Dermis blood vessel endothelial cell (primary cell): ENCODE data around the gene TMC6. TPM values are rescaled to one million over a fixed set of nuclear protein-coding genes. Genes with fewer than 3 reads are reported as not detected.
"Not testable (repeated sequence)": the region's sequence is repeated elsewhere in the genome, so short reads cannot be mapped to it uniquely, and the experiment has no call there.

Experiments used
- DNase-seq: peaks from one replicate; pipeline ENCODE4 v3.0.0; 2010
- total RNA-seq: library from RNA; depleted of rRNA; stranded (reverse); fragments of >200 nt; gene quantifications from 2 replicates; pipeline ENCODE4 v1.2.3, GENCODE V29; 2014

The TMC6 gene
- total RNA-seq, 1 donor from 2014 or later, result 69.6 TPM

DNA sequence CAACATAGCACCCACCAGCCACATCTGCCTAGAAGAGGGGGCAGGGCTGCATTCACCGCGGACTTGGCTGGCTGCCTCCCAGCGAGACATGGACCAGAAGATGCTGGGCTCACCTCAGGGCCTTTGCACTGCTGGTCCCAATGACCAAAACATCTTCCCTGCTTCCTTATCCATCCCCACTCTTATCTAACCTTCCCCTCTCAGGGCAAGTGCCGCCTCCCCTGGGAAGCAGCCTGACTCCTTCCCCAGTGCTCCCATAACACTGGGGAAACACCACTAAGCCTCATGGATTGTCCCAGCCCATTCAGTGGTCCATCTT lies 5.7 kb downstream of the TMC6 start:
- no peak for DNase-seq

GRCh38 chr17:78122216-78122930 lies 6.2 kb downstream of the TMC6 start:
- no peak for DNase-seq

GRCh38 chr17:78121801-78122215 lies 6.7 kb downstream of the TMC6 start:
- DNase-seq, result no peak

DNA sequence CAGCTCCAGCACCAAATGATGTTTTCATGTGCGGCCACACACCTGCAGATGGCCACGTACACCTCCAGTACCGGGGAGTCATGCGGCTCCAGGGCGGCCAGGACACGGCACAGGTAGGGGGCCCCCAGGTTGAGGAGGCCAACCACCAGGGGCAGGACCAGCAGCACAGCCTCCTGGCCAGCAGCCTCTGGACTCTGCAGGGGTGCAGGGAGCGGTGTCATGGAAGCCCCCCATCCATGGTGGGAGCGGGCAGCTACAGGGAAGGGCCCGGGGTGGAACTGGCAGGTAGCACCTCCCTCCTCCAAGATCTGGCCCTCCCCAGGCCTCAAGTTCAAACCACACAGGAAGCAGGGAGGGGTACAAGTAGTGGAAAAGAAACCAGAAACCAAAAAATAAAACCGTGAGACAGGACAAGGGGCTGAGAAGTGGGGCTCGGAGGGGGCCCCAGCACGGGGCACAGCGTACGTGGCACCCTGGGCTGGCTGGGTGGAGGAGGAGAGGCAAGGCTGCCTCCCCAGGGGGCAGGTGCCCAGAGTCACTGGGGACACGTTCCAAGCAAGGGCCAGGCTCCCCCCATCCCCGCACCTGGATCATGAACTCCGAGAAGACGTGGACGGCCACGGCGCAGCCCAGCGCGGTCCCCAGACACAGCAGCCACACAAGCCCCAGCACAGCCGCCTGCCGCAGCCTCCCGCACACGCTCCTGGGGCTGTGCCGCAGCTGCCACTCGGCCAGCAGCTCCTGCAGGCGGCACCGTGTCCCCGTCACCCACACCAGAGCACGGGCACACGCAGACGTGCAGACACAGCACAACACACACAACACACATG lies 7.4 kb downstream of the TMC6 start:
- no peak for DNase-seq

- DNase-seq, result no peak
Measured at GRCh38 chr17:78120537-78120936, 8.0 kb downstream of the TMC6 start.

- no peak for DNase-seq
Measured at GRCh38 chr17:78118801-78119241, 9.7 kb downstream of the TMC6 start.

DNA sequence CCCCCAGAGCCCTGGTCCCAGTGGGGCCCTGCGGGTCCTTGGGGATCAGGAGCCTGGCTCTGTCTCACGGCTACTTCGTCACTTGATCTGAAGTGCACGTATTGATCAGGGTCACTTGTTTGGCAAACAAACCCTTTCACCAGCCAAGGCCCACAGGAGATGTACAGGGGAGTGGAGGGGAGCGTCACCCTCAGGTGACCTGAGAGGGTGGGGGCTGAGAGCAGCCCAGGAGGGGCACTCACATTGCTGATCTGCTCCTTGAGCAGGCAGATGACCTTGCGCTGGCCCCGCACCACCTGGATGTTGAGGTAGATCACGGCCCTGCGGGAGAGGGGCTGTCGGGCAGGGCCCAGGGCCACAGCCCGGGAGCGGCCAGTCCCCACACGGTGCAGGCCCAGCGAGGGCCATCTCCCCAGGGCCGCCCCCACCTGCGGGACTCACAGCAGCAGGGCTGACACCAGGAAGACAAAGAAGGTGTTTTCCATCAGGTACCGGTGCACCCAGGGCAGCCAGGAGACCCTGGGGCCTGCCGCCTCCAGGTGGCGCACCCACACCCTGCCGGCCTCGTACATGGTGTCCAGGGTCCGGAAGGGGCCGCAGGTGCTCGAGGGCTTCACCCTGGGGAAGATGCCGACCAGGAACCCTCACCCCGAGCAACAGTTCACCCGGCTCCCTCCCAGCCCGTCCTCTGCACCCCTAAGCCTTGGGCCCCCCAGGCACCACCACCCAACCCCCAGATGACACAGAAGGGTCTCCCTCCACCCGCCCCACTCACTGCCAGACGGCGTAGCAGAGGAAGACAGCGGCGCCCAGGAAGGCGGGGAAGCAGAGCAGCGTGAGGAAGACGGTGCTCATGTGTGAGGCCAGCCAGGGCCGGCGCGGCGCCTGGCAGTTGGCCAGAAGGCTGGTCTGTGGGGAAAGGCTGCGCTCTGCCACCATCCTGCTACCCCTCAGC lies 11.3 kb downstream of the TMC6 start:
- DNase-seq, result no peak

DNA sequence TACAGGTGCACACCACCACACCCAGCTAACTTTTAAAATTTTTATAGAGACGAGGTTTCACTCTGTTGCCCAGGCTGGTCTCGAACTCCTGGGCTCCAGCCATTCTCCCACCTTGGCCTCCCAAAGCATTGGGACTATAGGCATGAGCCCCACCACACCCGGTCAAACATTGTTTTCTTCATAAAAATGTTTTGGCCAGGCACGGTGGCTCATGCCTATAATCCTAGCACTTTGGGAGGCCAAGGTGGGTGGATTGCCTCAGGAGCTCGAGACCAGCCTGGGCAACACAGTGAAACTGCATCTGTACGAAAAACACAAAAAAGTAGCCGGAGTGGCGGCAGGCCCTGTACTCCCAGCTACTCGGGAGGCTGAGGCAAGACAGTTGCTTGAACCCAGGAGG lies 12.1 kb downstream of the TMC6 start:
- DNase-seq, result no peak

DNA sequence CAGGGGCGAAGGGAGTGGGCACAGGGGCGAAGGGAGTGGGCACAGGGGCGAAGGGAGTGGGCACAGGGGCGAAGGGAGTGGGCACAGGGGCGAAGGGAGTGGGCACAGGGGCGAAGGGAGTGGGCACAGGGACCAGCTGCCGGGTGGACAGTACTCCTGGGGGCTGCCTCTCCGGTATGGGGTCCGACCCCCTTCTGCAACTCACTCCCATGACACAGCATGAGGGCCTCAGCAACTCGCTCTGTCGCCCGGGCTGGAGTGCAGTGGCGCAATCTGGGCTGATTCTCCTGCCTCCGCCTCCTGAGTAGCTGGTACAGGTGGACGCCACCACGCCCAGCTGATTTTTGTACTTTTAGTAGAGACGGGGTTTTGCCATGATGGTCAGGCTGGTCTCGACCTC lies 12.8 kb downstream of the TMC6 start:
- not testable (repeated sequence) for DNase-seq

DNA sequence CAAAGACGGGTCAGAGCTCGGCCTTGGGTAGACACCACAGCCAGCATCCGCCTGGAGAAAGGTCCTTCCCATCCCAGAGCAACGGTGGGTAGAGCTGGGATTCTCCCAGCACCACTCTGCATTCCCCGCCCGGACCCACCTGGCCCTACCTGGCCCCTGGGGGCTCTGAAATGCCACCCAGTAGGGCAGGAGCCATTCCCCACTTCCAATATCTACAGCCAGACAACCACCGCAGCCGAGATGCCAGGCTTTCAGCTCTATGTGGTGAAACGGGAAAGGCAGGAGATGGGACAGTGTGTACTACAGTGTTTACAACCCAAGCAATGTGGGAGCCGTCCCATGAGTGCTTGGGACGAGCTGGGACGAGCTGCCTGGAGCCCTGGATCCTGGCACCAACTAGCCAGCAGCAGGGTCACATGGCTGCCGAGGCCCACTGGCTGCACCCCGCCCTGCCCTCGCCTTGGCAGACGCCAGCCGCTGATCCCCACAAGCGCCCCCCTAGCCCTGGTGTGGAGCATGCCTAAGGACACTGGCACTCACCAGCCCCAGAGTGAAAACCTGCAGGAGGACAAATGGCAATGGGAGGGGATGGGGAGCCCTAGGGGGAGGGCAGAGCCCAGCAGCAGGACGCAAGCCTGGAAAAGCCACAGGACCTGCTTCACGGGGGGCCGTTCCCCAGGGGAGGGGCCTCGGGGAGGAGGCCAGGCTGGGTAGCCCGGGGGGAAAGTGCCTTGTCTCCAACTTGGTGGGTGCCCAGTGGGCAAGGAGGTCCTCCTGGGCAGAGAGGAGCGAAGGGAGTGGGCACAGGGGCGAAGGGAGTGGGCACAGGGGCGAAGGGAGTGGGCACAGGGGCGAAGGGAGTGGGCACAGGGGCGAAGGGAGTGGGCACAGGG lies 13.5 kb downstream of the TMC6 start:
- no peak for DNase-seq

DNA sequence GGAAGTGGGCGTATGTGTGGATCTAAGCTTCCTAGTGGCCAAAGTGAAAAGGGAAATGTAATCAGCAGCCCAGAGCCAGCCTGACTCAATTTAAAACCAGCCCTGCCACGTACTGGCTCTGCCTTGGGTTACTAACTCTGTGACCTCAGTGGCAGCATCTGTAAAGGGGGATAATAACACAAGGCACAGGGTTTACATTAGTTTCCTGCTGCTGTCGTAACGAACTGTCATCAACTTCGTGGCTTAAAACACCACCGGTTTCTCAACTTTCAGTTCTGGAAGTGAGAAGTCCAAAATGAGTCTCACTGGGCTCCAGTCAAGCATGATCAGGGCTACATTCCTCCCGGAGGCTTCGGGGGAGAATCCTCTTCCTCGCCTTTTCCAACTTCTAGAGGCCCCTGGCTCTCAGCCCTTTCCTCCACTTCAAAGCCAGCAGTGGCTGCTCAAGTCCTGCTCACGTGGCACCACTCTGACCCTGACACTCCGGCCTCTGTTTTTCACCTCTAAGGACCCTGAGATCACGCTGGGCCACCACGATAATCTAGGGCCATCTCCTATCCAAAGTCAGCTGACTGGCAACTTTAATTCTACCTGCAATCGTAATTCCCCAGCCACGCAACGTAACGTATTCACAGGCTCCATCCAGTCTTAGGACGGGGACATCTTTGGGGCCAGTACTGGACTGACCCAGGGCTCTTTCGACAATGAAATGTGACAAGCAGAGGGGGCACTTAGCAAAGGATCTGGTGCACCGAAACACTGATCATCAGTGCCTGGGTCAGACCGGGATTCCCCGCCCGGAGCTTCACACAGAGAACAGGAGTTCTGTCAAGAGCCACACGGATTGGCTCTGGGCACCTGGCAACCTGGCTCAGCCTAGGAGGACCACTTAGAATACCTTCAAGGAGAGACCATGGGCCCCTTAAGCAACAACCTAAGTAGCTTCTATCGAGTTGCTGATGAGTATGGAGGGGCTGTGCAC lies 14.5 kb downstream of the TMC6 start:
- DNase-seq, result no peak

- peak; percentile 74 for DNase-seq
Measured at GRCh38 chr17:78112518-78113471, 15.8 kb downstream of the TMC6 start.

- DNase-seq, result no peak
Measured at GRCh38 chr17:78111727-78112517, 16.6 kb downstream of the TMC6 start.

DNA sequence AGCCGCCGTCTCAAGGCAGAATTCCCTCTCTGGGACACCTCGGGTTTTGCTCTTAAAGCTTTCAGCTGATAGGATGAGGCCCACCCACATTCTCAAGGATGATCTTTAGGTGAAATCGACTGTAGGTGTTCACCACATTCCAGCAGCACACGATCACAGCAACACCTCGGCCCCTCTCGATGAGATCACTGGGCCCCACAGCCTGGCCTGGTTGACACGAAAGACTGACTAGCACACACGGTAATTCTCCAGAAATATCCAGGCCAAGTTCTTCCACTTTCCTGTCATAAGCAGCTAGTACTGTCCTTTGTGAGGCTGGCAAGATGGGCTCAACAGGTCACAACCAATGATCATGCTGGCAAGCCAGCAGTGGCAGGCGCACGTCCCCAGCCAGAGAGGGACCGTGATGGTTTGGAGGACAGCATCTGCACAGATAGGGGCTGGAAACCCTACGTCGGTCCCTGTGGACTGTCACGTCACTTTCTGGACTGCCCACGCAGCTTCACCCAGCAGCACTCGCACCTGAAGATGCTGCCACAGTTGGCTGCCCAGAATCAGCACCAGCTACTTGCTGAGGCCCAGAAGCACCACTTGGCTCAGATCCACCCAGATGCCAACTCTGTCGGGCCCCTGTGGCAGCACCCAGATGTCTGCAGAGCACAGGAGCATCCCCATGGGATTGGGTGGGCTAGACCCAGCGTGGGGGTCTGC lies 17.4 kb downstream of the TMC6 start:
- no peak for DNase-seq

DNA sequence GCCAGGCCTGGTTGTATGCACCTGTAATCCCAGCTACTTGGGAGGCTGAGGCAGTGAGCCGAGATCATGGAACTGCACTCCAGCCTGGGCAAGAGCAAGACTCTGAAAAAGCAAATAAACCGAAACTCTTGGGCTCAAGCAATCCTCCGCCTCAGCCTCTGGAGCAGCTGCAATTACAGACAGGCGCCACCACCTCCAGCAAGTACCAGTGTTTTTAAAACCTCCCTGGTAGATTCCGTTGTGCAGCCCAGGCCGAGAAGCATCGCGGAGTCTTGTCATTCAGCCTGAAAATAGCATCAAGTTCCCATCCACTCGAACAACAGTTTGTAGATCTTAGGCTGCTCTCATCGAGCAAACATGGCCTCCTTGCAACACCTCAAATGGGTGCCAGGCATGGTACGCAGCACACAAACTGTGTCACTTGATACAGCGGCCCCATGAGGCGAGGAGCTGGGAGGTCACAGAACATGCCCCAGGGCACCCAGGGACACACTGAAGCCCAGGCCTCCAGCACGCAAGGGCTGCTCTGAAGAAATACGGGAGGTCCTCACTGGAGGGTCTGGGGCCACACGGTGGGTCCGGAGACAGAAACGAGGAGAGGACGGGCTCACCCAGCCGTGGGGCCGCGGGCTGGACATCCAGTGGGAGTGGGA lies 18.1 kb downstream of the TMC6 start:
- DNase-seq, result no peak

DNA sequence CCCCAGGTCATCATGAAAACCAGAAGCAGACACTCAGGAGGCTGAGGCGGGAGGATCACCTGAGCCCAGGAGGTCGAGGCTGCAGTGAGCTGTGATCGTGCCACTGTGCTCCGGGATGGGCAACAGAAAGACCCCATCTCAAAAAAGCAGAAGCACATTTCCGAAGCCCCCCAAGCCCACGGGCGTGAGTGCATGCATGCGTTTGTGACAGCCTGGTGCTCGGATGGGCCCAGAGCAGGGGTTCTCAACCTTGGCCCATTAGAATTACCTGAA lies 19.1 kb downstream of the TMC6 start:
- no peak for DNase-seq

- DNase-seq, result no peak
Measured at GRCh38 chr17:78108726-78109488, 19.6 kb downstream of the TMC6 start.
